NCI-H82 treated with DMSO at 0.1 percent for 48 hours (cell line): ENCODE data around the gene SLC23A1.
"Not testable (repeated sequence)": the region's sequence is repeated elsewhere in the genome, so short reads cannot be mapped to it uniquely, and the experiment has no call there.

Source experiments
- DNase-seq: peaks from one replicate; lab custom pipeline; 2025; ENCODE audit not compliant: unreplicated experiment; lab: John Stamatoyannopoulos, UW

Gene SLC23A1

DNA sequence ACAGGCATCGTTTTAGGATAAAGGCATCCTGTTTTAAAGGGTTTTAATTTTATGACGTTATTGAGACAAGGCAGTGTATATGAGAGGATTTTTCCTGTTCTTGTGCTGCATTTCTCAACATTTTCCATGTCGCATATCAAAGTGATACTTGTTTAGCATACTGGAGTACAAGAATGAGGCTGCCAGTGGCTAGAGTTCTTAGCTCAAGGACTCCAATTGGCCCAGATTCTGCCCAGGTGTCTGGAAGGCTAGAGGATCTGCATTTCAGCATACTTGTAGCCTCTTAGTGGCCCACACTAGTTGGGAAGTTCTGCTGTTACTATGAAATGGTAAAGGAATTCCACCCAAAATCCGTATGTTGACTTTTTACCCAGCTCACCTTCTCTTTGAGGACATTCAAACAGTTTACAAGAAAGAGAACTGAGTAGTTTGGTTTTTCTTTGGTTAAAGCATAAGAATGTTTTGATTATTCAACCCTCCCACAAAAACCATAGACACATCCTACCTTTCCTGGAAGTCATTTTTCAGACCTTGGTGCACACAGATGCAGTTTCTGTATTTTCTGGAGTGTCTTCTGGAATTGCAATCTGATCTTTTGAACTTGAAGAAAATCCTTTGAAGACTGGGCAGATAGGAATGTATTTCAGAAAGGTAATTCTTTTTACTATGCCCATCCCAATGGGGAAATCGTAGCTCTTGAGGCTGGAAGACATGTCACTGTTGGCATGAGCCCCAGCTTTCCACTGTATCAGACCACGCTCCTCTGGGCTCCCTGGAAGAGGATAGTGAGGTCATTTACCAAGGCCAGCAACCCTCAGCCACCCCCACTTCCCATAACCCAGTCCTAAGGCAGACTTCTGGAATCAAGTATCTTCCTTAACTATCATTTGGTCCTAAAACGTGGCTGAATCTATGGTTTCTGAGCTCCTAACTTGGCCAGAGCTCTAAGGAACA is 11.3 kb downstream of the SLC23A1 start:
- no peak for DNase-seq

DNA sequence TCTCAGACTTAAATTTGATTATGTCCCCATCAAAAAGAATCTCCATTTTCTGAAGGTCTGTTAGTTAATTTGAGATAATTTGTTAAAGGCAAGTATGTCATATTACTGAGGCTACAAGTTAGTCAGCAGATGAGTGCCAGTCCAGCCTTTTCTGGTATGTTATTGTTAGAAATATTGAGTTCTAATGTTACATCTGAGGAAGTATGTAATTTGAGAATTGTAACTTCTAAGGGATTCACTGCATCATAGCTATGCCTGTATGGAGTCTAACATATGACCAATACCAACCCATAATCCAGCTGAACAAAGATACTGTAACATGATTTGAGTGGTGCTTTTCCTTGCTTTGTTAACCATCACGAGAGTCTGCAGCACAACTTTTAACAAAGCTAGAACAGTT is 13.9 kb downstream of the SLC23A1 start:
- DNase-seq, result no peak

DNA sequence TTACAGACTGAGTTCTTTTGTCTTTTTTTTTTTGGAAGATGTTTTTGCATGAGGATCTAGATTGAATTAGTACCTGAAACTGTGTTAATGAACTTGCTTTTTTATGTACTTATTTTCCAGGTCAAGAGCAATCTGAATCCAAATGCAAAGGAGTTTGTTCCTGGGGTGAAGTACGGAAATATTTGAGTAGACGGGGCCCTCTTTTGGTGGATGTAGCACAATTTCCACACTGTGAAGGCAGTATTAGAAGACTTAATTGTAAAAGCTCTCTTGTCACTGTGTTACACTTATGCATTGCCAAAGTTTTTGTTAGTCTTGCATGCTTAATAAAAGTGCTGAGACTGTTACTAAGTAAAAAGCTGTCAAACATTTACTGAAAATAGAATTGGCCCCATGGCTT is 14.5 kb downstream of the SLC23A1 start:
- no peak for DNase-seq

DNA sequence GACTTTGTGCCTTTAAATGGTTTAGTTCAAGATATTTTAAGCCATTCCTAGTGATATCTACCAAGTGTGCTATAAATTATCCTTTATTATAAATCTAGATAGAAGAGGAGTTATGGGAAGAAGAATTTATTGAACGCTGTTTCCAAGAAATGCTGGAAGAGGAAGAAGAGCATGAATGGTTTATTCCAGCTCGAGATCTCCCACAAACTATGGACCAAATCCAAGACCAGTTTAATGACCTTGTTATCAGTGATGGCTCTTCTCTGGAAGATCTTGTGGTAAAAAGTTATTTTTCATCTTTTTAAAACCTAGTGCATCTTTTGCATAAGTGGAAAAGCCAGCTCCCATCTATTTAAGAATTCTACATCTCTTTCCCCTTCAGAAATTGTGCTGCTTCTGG is 18.6 kb downstream of the SLC23A1 start:
- no peak for DNase-seq

DNA sequence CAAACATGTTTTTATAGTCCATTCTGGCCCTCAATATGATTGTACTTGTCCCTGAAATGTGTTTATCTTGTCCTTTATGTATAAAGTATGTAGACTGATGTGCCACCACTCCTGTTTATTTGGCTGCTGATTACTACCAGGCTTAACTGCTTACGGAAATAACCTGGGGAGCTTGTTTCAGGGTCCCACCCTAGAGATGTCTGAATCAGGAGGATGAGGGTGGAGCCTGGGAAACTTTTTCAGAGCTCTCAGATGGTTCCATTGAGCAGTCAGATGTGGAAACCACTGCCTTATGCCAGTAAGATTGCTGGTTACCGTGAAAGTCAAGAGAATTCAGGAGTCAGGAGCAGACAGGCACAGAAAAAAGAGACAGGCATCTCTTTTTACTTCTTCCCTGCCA is 19.2 kb downstream of the SLC23A1 start:
- no peak for DNase-seq

DNA sequence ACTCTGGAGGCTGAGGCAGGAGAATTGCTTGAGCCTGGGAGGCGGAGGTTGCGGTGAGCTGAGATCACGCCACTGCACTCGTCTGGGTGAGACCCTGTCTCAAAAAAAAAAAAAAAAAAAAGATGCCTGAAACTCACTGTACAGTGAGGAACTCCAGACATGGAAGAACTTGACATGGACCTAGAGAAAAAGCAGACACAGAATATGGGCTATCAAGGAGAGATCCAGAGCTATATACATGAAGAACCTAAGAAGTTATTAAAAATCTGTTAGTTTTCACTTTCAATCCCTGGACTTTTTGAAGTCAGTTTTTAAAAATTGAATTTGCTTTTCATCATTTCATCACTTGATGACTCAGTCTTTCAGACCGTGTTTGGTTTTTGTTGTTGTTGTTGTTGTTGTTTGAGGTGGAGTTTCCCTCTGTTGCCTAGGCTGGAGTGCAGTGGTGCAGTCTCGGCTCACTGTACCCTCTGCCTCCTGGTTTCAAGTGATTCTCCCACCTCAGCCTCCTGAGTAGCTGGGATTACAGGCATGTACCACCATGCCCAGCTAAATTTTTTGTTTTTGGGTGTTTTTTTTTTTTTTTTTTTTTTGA is 21.2 kb downstream of the SLC23A1 start:
- DNase-seq, result no peak

DNA sequence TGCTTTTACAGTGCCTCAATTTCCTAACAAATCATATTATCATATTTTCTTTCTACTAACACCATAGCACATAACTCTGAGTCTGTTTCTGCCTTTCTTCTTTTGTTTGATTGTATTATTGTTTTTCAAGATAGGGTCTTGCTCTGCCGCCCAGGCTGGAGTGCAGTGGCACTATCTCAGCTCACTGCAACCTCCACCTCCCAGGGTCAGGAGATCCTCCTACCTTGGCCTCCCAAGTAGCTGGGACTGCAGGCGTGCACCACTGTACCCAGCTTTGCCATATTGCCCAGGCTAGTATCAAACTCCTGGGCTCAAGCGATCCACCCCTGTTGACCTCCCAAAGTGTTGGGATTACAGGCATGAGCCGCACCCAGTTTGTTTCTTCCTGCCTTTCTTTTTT is 22.7 kb downstream of the SLC23A1 start:
- DNase-seq, result no peak

DNA sequence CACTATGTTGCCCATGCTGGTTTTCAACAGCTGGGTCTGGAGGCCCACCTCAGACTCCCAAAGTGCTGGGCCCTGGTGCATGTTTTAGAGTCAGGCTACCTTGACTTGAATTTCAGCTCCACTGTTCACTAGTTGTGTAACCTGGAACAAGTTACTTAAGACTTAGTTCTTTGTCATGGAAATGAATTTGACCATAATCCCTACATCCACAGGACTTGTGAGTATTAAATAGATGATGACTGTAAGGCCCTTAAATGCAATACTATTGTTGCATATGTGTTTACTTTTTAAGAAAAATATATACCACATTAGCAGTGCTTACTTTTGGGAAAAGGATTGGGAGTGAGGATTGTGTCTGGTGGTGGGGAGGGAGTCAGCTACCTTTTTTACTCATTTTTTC is 25.0 kb downstream of the SLC23A1 start:
- no peak for DNase-seq

DNA sequence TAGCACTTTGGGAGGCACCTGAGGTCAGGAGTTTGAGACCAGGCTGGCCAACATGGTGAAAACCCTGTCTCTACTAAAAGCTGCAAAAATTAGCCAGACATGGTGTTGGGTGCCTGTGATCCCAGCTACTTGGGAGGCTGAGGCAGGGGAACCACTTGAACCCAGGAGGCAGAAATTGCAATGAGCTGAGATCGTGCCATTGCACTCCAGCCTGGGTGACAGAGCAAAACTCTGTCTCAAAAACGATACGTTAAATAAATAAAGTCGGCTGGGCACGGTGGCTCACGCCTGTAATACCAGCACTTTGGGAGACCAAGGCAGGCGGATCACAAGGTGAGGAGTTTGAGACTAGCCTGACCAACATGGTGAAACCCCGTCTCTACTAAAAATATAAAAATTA is 27.2 kb downstream of the SLC23A1 start:
- not testable (repeated sequence) for DNase-seq

DNA sequence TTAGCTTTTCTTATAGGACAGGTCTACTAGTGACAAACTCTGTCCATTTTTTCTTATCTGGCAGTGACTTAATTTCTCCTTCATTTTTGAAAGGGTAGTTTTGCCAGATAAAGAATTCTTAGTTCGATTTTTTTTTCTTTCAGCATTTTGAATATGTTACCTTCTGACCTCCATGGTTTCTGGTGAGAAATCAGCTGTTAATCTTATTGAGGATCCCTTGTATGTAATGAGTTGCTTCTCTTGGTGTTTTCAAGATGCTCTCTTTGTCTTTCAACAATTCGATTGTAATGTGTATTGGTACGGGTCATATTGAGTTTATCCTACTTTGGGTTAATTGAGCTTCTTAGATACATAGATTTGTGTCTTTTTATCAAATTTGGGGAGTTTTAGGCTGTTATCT is 28.9 kb downstream of the SLC23A1 start:
- no peak for DNase-seq

DNA sequence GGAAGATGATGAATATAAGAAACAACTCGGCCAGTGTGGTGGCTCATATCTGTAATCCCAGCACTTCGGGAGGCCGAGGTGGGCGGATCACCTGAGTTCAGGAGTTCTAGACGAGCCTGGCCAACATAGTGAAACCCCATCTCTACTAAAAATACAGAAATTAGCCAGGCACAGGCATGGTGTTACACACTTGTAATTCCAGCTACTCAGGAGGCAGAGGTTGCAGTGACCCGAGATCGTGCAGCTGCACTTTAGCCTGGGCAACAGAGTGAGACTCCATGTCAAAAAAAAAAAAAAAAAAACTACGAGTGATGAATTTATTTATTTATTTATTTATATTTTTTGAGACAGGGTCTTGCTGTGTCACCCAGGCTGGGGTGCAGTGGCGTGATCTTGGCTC is 35.2 kb downstream of the SLC23A1 start:
- DNase-seq, result not testable (repeated sequence)

DNA sequence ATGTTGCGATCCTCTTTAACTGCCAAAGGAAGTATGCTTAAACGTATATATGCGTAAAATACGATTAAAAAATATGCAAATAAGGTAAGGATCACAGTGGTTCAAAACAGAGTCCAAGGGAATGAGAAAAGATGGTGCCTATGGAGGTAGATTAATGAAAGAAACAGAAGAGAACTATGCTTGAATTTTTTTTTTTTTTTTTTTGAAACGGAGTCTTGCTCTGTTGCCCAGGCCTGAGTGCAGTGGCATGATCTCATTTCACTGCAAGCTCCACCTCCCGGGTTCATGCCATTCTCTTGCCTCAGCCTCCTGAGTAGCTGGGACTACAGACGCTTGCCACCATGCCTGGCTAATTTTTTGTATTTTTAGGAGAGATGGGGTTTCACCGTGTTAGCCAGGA is 37.7 kb downstream of the SLC23A1 start:
- DNase-seq, result not testable (repeated sequence)

DNA sequence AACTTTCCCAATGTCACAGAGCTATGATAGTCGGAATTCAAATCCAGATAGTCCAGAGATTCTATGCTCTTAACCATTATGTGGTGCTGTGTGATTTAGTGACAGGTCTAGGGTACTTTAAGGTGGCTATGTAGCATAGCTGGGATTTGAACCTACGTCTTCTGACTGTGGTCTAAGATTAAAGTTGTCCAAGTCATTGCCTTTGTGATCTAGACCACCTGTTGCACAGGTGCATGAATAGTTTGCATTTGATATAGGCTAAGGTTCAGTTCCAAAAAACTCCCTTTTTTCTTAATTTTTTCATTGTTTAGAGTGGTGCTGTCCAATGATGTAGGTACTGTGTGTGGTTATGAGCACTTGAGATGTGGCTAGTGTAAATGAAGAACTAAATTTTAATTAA is 38.9 kb downstream of the SLC23A1 start:
- no peak for DNase-seq

DNA sequence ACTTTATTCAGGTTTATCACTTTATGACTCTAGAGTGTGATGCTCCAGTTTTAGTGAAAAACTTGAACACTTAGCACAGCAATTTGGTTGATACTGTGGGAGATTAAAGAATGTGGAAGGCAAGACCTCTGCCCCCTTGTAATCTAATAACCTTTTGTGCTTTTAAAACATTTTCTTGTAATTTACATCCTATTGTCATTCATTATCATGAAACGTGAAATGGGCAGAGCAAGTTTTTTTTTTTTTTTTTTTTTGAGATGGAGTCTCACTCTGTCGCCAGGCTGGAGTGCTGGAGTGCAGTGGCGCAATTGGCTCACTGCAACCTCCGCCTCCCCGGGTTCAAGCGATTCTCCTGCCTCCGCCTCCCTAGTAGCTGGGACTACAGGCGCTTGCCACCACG is 39.6 kb downstream of the SLC23A1 start:
- DNase-seq, result no peak

DNA sequence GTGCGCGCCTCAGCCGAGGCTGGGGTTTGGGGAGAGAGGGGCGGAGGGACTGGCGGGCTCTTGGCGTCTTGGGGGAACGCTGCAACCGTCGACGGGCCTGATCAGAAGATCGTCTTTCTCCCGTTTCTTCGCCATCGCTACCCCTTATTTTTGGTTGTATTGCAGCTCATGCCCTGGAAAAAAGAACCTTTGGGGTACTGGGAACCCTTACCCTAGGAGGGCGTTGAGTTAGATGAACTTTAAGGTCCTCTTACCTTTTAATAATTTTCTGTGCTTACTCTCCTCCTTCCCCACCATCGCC is 40.7 kb downstream of the SLC23A1 start:
- no peak for DNase-seq

DNA sequence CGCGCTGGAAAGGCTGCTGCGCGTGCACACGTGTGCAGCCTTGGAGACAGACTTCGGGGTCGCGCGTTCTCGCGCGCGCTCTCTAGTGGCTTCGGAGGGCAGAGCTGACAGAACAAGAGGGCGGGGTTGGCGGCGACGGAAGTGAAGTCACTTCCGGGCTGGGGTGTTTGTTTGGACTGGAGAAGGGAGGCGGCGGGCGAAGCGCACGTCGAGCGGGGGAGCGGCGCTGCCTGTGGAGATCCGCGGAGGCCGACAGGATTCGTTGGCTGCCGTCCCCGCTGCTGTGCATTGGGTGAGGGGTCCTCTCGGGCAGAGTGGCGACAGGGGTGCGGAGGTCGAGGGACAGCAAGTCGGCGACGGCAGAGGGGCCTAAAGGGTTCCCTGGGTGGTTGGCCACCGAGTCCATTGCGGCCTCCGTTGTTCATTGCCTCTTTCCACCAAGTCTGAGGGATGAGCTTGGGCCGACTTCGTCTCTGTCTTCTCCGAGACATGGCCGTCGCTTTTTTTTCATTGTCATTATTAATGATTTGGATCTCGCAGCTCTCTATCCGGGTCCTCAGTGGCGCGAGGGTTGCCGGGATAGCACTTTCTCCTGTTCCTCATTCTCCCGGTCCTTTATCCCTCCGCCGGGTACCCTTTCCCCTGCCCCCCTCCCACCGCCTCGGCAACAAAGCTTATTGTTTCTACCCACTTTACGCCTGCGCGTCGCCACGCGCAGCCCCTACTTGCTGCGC is 41.2 kb downstream of the SLC23A1 start, which contains the start of gene PAIP2:
Gene PAIP2 (plus strand): TSS at position 166 of the 734 bp plus-strand sequence. CDS start 21,931 bp downstream, outside the sequence.
- DNase-seq, result peak; percentile 86

DNA sequence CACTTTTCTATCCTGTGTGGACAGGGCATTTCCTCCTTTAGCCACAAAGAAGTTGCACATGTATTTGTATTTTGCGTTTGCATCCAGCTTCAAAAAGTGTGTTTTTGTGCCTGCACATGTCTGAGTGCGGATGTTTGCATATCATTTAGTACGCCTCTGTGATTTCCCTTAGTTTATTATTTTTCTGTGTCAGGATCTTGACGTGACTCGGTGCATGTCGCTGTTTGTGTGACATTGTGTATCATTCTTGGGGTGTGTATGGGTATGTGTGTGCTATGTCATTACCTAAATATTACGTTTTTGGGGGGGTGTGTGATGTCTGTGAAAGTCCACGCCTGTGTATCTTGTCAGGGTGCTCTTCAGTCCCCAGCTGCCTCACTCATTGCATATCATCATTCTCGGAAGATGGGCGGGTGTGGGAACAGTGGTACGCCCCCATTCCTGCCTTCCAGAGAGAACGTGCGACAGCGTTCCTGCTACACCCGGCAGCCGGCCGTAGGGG is 41.9 kb downstream of the SLC23A1 start:
- DNase-seq, result no peak

DNA sequence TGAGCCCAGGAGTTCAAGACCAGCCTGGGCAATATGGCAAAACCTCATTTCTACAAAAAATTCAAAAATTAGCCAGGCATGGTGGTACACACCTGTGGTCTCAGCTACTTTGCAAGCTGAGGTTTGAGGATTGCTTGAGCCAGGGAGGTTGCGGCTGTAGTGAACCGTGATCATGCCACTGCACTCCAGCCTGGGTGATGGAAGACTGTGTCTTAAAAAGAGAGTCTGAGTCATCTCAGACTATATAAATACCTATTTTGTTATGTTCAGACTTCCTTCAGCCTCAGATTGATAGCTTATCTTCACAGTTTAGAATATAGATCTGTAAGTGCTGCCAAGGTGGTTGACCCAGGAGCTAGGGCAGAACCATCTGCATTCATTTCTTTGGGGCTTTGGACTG is 43.0 kb downstream of the SLC23A1 start:
- no peak for DNase-seq

DNA sequence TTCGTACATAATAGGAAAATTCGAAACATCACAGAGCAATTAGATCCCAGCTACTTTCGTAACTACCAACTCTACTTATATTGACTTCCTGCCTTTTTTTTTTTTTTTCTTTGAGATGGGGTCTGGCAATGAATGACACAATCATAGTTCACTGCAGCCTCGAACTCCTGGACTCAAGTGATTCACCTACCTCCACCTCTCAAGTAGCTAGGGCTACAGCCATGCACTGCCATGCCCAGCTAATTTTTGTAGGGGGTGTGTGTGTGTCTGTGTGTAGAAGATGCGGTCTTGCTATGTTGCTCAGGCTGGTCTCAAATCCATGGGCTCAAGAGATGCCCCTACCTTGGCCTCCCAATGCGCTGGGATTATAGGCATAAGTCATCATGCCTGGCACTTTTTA is 47.3 kb downstream of the SLC23A1 start:
- no peak for DNase-seq
